Left lung (tissue), 10 donors: ENCODE measurements around the gene FBXL16. TPM values are rescaled to one million over a fixed set of nuclear protein-coding genes. Genes with fewer than 3 reads are reported as not detected.

Experiments used
- ATAC-seq: fragments of 200-7000 bp; cut with Tn5 transposase; one replicate; pipeline ENCODE4 v1.9.1; 2020; ENCODE audit warnings: moderate library complexity
- DNase-seq, 4 donors: peaks; one replicate each; pipeline ENCODE4 v3.0.0-alpha.2; 2013 to 2020
- H3K27ac ChIP-seq, 2 donors: fragments of 200-600 bp; sonication (generic) in 1 of 2; one replicate each; pipeline versions ENCODE4 v1.5.0 to v1.8.0; 2020 to 2021
- H3K27me3 ChIP-seq, 2 donors: fragments of 200-600 bp; sonication (generic) in 1 of 2; one replicate each; pipeline versions ENCODE4 v1.5.0 to v1.8.0; 2020 to 2021
- H3K36me3 ChIP-seq, 2 donors: fragments of 200-600 bp; sonication (generic) in 1 of 2; one replicate each; pipeline versions ENCODE4 v1.5.0 to v1.8.0; 2020 to 2021
- H3K4me1 ChIP-seq, 2 donors: fragments of 200-600 bp; one replicate each; pipeline ENCODE4 v1.8.0; 2021
- H3K4me3 ChIP-seq, 2 donors: fragments of 200-600 bp; sonication (generic) in 1 of 2; one replicate each; pipeline versions ENCODE4 v1.5.0 to v1.8.0; 2020 to 2021; ENCODE audit warnings: mild to moderate bottlenecking in 1 of 2
- H3K9me3 ChIP-seq, 2 donors: fragments of 200-600 bp; sonication (generic) in 1 of 2; one replicate each; pipeline versions ENCODE4 v1.5.0 to v1.8.0; 2020 to 2021
- intact Hi-C, 2 donors: fragments of 100-400 bp; cut with DNase I; formaldehyde crosslinking; loops; one replicate each; pipeline versions ENCODE4 v1.11.2 to v1.14.2; 2022
- polyA plus RNA-seq, 6 donors: library from polyadenylated mRNA; unstranded; fragments of 120-200 nt; gene quantifications; one replicate each; pipeline ENCODE4 v1.2.1, GENCODE V29; 2013; ENCODE audit not compliant: insufficient read length in 6 of 6
- total RNA-seq, 2 donors: library from RNA; stranded (reverse); fragmentation: NEBNext Ultra II Directional; extraction: Animal tissue kit (Norgen Biotek cat#: 25700); gene quantifications; one replicate each; pipeline ENCODE4 v1.2.1, GENCODE V29; 2021
- TF ChIP-seq, protein P1 (sequence below), 2 donors: fragments of 200-600 bp; sonication (generic) in 1 of 2; IDR thresholded peaks; one replicate each; pipeline versions ENCODE4 v1.5.0 to v1.8.0; 2021; ENCODE audit warnings: antibody characterized with exemption in 2 of 2
- donor health status: DM: no; HTN: yes; CAD: no.
- donor health status: DM: no; HTN: no; CAD: no.

FBXL16 gene
- total and polyA plus RNA-seq, 8 donors = 0.48 to 5.7 (median 0.72) TPM

DNA sequence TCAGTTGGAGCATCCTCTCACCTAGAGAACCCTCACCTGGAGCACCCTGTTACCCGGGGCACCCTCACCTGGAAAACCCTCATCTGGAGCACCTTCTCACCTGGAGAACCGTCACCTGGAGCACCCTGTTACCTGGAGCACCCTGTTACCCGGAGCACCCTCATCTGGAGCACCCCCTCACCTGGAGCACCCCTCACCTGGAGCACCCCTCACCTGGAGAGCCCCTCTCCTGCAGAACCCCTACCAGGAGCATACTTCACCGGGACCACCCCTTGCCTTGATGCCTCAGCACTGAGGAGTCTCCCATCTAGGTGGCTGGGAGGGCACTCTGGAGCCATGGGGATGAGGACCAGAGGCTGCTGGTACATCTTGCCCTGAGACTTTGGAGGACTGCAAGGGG is 3.4 kb upstream of the FBXL16 start:
- Histone ChIP-seq H3K27me3 (peaks cover 38 to 94% of the 10 kb centered on the region in 2 donors), H3K36me3 (no peaks in the 10 kb centered on the region), H3K27ac (no peak overlapping the region), H3K4me1 (peaks cover 0 to 12% of the 10 kb centered on the region in 2 donors), H3K4me3 (no peak overlapping the region), H3K9me3 (no peaks in the 10 kb centered on the region)
- intact Hi-C loops = no loop called here
- ATAC-seq (no peak), DNase-seq (no peak)
- TF ChIP-seq, protein P1, sequence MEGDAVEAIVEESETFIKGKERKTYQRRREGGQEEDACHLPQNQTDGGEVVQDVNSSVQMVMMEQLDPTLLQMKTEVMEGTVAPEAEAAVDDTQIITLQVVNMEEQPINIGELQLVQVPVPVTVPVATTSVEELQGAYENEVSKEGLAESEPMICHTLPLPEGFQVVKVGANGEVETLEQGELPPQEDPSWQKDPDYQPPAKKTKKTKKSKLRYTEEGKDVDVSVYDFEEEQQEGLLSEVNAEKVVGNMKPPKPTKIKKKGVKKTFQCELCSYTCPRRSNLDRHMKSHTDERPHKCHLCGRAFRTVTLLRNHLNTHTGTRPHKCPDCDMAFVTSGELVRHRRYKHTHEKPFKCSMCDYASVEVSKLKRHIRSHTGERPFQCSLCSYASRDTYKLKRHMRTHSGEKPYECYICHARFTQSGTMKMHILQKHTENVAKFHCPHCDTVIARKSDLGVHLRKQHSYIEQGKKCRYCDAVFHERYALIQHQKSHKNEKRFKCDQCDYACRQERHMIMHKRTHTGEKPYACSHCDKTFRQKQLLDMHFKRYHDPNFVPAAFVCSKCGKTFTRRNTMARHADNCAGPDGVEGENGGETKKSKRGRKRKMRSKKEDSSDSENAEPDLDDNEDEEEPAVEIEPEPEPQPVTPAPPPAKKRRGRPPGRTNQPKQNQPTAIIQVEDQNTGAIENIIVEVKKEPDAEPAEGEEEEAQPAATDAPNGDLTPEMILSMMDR (IDR thresholded peaks at IDR 0.05) = no peak

DNA sequence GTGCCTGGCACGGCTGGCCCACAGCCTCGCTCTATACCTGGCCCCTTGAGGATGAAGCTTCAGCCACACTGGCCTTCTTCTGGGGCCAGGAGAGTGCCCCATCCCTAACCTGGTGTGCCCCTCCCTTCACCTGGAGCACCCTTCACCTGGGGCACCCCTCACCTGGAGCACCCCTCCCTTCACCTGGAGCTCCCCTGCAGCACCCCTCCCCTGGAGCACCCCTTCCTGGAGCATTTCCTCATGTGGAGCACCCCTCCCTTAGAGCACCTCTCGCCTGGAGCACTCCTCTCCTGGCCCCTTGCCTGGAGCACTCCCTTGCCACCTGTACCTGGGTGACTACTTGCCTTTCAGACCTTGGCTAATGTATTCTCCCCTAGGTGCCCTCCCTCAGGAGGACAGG is 2.4 kb upstream of the FBXL16 start:
- Histone ChIP-seq H3K4me1 (peaks cover 0 to 11% of the 10 kb centered on the region in 2 donors), H3K36me3 (no peaks in the 10 kb centered on the region), H3K27me3 (peaks cover 48 to 96% of the 10 kb centered on the region in 2 donors), H3K9me3 (no peaks in the 10 kb centered on the region), H3K4me3 (no peak overlapping the region), H3K27ac (no peak overlapping the region)
- intact Hi-C loops = no loop called here
- TF ChIP-seq, protein P1 (IDR thresholded peaks at IDR 0.05) = no peak
- ATAC-seq (no peak), DNase-seq (no peak)

GRCh38 chr16:707062-707538 is 1.5 kb upstream of the FBXL16 start:
- DNase-seq = no peak
- no peak for ATAC-seq
- H3K27ac ChIP-seq = no peak overlapping the region
- H3K9me3 ChIP-seq = no peaks in the 10 kb centered on the region
- H3K4me3 ChIP-seq = no peak overlapping the region
- TF ChIP-seq, protein P1 (IDR thresholded peaks at IDR 0.05) = no peak
- no peaks in the 10 kb centered on the region for H3K36me3 ChIP-seq
- H3K4me1 ChIP-seq = peaks cover 0 to 6% of the 10 kb centered on the region in 2 donors
- intact Hi-C loops = no loop called here
- peaks cover 57 to 99% of the 10 kb centered on the region in 2 donors for H3K27me3 ChIP-seq

GRCh38 chr16:706189-707061 is 824 bp upstream of the FBXL16 start:
- H3K4me3 ChIP-seq = no peak overlapping the region
- no peak overlapping the region for H3K27ac ChIP-seq
- H3K27me3 ChIP-seq = peaks cover 64 to 99% of the 10 kb centered on the region in 2 donors
- ATAC-seq (no peak), DNase-seq (no peak)
- TF ChIP-seq, protein P1 (IDR thresholded peaks at IDR 0.05) = no peak
- H3K36me3 ChIP-seq = no peaks in the 10 kb centered on the region
- H3K9me3 ChIP-seq = no peaks in the 10 kb centered on the region
- H3K4me1 ChIP-seq = no peaks in the 10 kb centered on the region
- intact Hi-C loops = no loop called here

DNA sequence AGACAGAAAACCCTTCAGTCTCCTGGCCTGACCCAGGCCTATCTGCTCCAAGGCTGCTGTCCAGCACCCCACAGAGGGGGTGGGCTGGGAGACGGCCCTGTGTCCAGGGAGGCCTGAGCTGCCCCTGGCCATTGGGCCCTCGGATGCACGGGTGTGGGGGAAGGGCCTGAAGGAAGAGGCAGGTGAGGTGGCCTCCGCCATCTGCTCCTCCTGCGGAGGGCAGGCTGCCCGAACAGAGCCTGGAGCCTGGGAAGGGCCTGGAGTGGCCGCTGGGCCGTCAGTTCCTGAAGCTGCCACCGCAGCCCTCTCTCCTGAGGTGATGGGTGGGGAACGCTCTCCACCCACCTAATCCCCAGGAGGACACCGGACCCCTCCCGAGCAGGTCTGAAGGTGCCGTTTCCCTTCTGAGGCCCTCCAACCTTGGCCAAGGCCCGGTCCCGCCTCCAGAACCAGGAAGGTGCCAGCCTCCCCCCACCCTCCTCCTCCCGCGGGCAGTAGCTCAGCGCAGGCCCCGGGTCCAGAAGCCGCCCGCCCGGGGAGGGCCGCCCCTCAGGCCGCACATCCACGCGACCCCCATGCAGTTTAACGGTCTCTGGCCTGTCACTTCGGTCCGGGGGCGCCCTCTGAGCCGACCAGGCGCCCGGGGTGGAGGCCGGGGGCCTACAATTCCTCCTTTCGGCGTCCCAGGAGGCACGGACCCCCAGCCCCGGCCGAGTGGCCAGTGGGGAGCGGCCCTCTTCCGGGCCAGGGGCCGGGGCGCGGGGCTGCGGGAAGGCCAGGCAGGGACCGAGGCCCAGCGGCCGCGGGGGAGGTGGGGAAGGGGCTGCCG is 835 bp downstream of the FBXL16 start:
- DNase-seq (no peak), ATAC-seq (no peak)
- no peak overlapping the region for H3K27ac ChIP-seq
- peaks cover 67 to 99% of the 10 kb centered on the region in 2 donors for H3K27me3 ChIP-seq
- H3K9me3 ChIP-seq = no peaks in the 10 kb centered on the region
- H3K4me1 ChIP-seq = no peaks in the 10 kb centered on the region
- TF ChIP-seq, protein P1 (IDR thresholded peaks at IDR 0.05) = no peak
- no peaks in the 10 kb centered on the region for H3K36me3 ChIP-seq
- no peak overlapping the region for H3K4me3 ChIP-seq
- intact Hi-C loops = no loop called here
